ENCODE data around the gene SLK. TPM values are rescaled to one million over a fixed set of nuclear protein-coding genes. Genes with fewer than 3 reads are reported as not detected.

SLK gene
- total RNA-seq, 2 experiments from 2014 or later: 19.4 to 19.9 TPM

DNA sequence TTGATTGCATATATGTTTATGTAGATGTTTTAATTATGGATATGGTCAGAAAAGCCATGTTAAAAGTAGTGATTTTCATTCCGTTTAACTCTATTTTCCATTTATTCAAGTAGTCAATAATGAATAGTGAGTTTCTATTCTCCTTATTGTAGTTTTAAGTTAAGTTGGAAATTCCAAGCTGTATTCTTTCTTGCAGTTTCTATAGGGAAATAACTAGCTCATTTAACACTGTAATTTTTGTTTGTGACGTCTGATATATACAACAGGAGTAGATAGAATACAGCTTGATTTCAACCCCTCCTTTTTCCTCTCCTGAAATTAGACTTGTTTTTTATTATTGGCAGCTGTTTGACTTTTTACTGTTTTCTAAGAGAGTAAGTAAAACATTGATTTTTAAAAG, 47.2 kb downstream of the SLK start:
- Histone ChIP-seq H2AFZ (ENCODE audit: low read length) (no peak overlapping the region), H3K9me2 (ENCODE audit: insufficient read depth, low read length) (no peaks in the 10 kb centered on the region), H3K4me1 (ENCODE audit: insufficient read depth, low read length, poor library complexity, severe bottlenecking) (no peaks in the 10 kb centered on the region), H3K27ac (ENCODE audit: low read depth, low read length, poor library complexity, severe bottlenecking) (no peak overlapping the region), H3K4me3 (ENCODE audit: low read depth, low read length, poor library complexity, severe bottlenecking) (no peak overlapping the region), H3K36me3 (ENCODE audit: insufficient read depth, low read length) (peaks cover 7% of the 10 kb centered on the region), H4K20me1 (ENCODE audit: insufficient read depth, low read length) (no peaks in the 10 kb centered on the region), H3K9me3 (ENCODE audit: low read length) (no peaks in the 10 kb centered on the region), H3K79me2 (ENCODE audit: insufficient read depth, low read depth, low read length) (no peaks in the 10 kb centered on the region), H3K4me2 (ENCODE audit: low read length) (no peak overlapping the region)
- ChIA-PET POLR2A (interaction anchor here (1.3 kb wide), 1 partner anchor 37 kb away, joined by 5 read pairs; no protein-coding TSS in a partner anchor), CTCF (ENCODE audit: unreplicated experiment) (no interaction called here)
- BruUV-seq (replicated peaks): no TSS peak
- TF ChIP-seq, protein P1, sequence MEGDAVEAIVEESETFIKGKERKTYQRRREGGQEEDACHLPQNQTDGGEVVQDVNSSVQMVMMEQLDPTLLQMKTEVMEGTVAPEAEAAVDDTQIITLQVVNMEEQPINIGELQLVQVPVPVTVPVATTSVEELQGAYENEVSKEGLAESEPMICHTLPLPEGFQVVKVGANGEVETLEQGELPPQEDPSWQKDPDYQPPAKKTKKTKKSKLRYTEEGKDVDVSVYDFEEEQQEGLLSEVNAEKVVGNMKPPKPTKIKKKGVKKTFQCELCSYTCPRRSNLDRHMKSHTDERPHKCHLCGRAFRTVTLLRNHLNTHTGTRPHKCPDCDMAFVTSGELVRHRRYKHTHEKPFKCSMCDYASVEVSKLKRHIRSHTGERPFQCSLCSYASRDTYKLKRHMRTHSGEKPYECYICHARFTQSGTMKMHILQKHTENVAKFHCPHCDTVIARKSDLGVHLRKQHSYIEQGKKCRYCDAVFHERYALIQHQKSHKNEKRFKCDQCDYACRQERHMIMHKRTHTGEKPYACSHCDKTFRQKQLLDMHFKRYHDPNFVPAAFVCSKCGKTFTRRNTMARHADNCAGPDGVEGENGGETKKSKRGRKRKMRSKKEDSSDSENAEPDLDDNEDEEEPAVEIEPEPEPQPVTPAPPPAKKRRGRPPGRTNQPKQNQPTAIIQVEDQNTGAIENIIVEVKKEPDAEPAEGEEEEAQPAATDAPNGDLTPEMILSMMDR (conservative IDR thresholded peaks at IDR 0.05; ENCODE audit: low read length): no peak
- TF ChIP-seq EZH2phosphoT487 (IDR thresholded peaks at IDR 0.05; ENCODE audit: borderline replicate concordance, low read depth, low read length): no peak
- intact Hi-C loops (cut with micrococcal nuclease; ENCODE audit: unreplicated experiment): no loop called here
- DNase-seq (ENCODE audit: low spot score): no peak

DNA sequence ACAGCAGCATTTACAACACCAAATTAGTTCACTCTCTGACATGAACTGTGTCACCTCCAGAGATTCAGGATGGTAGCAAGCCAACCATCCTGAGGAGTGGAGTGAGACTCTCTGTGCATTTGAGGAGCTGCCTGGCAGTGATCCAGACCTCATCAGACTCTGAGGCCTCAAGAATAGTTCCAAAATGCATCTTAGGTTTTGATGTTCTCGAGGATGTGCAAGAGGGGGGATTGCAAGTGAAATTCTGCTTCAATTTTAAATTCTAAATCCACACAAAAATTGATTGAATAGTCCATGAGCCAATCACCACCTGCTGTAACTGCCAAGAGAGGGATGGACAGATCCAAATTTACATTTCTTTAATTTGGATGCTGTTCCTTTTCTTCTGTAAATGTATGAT, 49.7 kb downstream of the SLK start:
- no peaks in the 10 kb centered on the region for H3K79me2 ChIP-seq (ENCODE audit: insufficient read depth, low read depth, low read length)
- no TSS peak for BruUV-seq (replicated peaks)
- H3K9me3 ChIP-seq (ENCODE audit: low read length): no peaks in the 10 kb centered on the region
- ChIA-PET CTCF (ENCODE audit: unreplicated experiment) (no interaction called here), POLR2A (no interaction called here)
- DNase-seq (ENCODE audit: low spot score): no peak
- H3K4me3 ChIP-seq (ENCODE audit: low read depth, low read length, poor library complexity, severe bottlenecking): no peak overlapping the region
- no peak for TF ChIP-seq EZH2phosphoT487 (IDR thresholded peaks at IDR 0.05; ENCODE audit: borderline replicate concordance, low read depth, low read length)
- TF ChIP-seq, protein P1 (conservative IDR thresholded peaks at IDR 0.05; ENCODE audit: low read length): no peak
- no peaks in the 10 kb centered on the region for H3K9me2 ChIP-seq (ENCODE audit: insufficient read depth, low read length)
- H3K4me2 ChIP-seq (ENCODE audit: low read length): no peak overlapping the region
- H2AFZ ChIP-seq (ENCODE audit: low read length): no peak overlapping the region
- peaks cover 26% of the 10 kb centered on the region for H3K36me3 ChIP-seq (ENCODE audit: insufficient read depth, low read length)
- H3K27ac ChIP-seq (ENCODE audit: low read depth, low read length, poor library complexity, severe bottlenecking): no peak overlapping the region
- no peaks in the 10 kb centered on the region for H3K4me1 ChIP-seq (ENCODE audit: insufficient read depth, low read length, poor library complexity, severe bottlenecking)
- H4K20me1 ChIP-seq (ENCODE audit: insufficient read depth, low read length): no peaks in the 10 kb centered on the region
- intact Hi-C loops (cut with micrococcal nuclease; ENCODE audit: unreplicated experiment): no loop called here

DNA sequence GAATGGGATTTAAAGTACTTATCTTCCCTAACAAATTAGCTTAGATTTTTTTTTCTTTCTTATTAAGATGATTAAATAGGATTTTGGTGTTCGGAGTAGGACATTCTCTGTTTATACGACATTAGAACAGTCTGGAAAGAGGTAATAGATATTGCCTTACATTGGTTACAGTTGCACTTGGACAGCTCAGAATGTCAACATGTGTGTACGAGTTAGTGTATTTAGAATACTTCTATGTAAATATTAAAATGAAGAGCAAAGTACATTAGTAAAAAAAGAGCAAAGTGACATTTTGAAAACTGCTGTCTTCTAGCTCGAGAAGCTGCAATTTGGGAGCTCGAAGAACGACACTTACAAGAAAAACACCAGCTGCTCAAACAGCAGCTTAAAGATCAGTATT, 51.5 kb downstream of the SLK start:
- no peak overlapping the region for H3K27ac ChIP-seq (ENCODE audit: low read depth, low read length, poor library complexity, severe bottlenecking)
- H3K4me2 ChIP-seq (ENCODE audit: low read length): no peak overlapping the region
- BruUV-seq (replicated peaks): no TSS peak
- H3K4me1 ChIP-seq (ENCODE audit: insufficient read depth, low read length, poor library complexity, severe bottlenecking): no peaks in the 10 kb centered on the region
- ChIA-PET CTCF (ENCODE audit: unreplicated experiment) (no interaction called here), POLR2A (interaction anchor here (0.6 to 2.0 kb wide), 5 partner anchors 8 to 29 kb away, joined by 3 to 7 read pairs (median 6); no protein-coding TSS in a partner anchor)
- peaks cover 41% of the 10 kb centered on the region for H3K36me3 ChIP-seq (ENCODE audit: insufficient read depth, low read length)
- no peak for TF ChIP-seq EZH2phosphoT487 (IDR thresholded peaks at IDR 0.05; ENCODE audit: borderline replicate concordance, low read depth, low read length)
- TF ChIP-seq, protein P1 (conservative IDR thresholded peaks at IDR 0.05; ENCODE audit: low read length): no peak
- intact Hi-C loops (cut with micrococcal nuclease; ENCODE audit: unreplicated experiment): no loop called here
- DNase-seq (ENCODE audit: low spot score): no peak
- no peaks in the 10 kb centered on the region for H3K9me3 ChIP-seq (ENCODE audit: low read length)
- H3K79me2 ChIP-seq (ENCODE audit: insufficient read depth, low read depth, low read length): no peaks in the 10 kb centered on the region
- no peaks in the 10 kb centered on the region for H3K9me2 ChIP-seq (ENCODE audit: insufficient read depth, low read length)
- no peak overlapping the region for H2AFZ ChIP-seq (ENCODE audit: low read length)
- no peaks in the 10 kb centered on the region for H4K20me1 ChIP-seq (ENCODE audit: insufficient read depth, low read length)
- H3K4me3 ChIP-seq (ENCODE audit: low read depth, low read length, poor library complexity, severe bottlenecking): no peak overlapping the region
